Ascending aorta (tissue), 2 donors: ENCODE results near the gene PLB1. TPM values are rescaled to one million over a fixed set of nuclear protein-coding genes. Genes with fewer than 3 reads are reported as not detected.
A peak's percentile ranks its signal among the peaks of the same experiment; 100 is the strongest.

Source experiments
- DNase-seq, 2 donors: peaks; one replicate each; pipeline ENCODE4 v3.0.0-alpha.2; 2019; ENCODE audit warnings: low spot score in 2 of 2
- H3K27ac ChIP-seq, 2 donors: fragments of 200-600 bp; sonication (generic); one replicate each; pipeline ENCODE4 v1.5.1; 2016 to 2017; ENCODE audit warnings: mild to moderate bottlenecking in 1 of 2
- H3K27me3 ChIP-seq: fragments of 200-600 bp; sonication (generic); one replicate; pipeline ENCODE4 v1.5.1; 2017
- H3K36me3 ChIP-seq, 2 donors: fragments of 200-600 bp; sonication (generic); one replicate each; pipeline ENCODE4 v1.5.1; 2016
- H3K4me1 ChIP-seq, 2 donors: fragments of 200-600 bp; sonication (generic); one replicate each; pipeline ENCODE4 v1.5.1; 2016 to 2017; ENCODE audit warnings: mild to moderate bottlenecking in 1 of 2
- H3K4me3 ChIP-seq, 2 donors: fragments of 200-600 bp; sonication (generic); one replicate each; pipeline ENCODE4 v1.5.1; 2016 to 2017; ENCODE audit warnings: mild to moderate bottlenecking in 1 of 2
- H3K9me3 ChIP-seq, 2 donors: fragments of 200-600 bp; sonication (generic); one replicate each; pipeline ENCODE4 v1.5.1; 2016
- intact Hi-C: fragments of 100-400 bp; cut with DNase I; formaldehyde crosslinking; loops from one replicate; pipeline ENCODE4 v1.15.1; 2023
- total RNA-seq: library from RNA; depleted of rRNA; stranded (reverse); fragments of >200 nt; gene quantifications from one replicate; pipeline ENCODE4 v1.1.0, GENCODE V29; 2016
- TF ChIP-seq, protein P1 (sequence below), 3 experiments: fragments of 200-600 bp in 2 of 3; fragments of 450-650 bp in 1 of 3; sonication (generic) in 2 of 3; IDR thresholded peaks; one replicate each; pipeline ENCODE4 v1.5.1; 2016 to 2019; ENCODE audit warnings: antibody characterized with exemption in 3 of 3, mild to moderate bottlenecking in 1 of 3, moderate library complexity in 1 of 3

Gene PLB1
- total RNA-seq, 1 donor from 2014 or later, result 9.7 TPM

DNA sequence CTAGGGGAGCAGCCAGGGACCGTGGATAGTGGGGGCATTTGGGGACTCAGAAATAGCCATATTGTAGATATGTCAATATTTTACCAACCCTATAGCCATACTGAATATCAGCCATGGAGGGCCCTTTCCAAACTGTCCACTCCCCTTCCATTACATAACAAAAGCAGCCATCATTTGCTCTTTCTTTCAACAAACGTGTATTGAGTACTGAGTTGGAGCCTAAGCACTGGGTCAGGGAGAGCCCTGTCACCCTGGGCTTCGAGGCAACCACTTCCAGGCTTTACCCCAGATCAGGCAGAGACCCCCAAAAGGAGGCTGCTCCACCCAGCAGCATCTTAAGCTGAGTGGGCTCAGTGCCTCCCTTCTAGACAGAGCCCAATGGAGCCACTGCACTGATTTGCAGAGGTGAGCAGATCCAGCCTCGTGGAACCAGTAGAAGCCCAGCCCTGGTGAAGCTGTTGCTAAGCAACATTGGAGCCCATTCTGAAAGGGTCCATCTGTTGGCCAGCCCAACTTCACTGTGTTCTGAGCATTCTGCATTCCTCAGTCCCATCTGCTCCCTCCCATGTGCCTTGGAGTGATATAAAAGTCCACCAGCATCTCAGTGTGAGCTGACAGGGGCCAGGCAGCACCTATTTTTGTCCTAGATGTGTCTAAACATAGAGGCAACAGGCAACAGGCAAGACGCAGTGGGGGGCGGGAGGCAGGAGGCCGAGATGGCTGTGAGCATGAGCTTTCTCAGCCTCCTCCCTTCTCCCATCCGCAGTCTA lies 112.1 kb downstream of the PLB1 start:
- Histone ChIP-seq H3K4me1 (peaks cover 0 to 18% of the 10 kb centered on the region in 2 donors), H3K27ac (peak overlapping the region; percentile 56 to 59), H3K9me3 (no peaks in the 10 kb centered on the region), H3K36me3 (no peaks in the 10 kb centered on the region), H3K4me3 (no peak overlapping the region), H3K27me3 (no peaks in the 10 kb centered on the region)
- TF ChIP-seq, protein P1, sequence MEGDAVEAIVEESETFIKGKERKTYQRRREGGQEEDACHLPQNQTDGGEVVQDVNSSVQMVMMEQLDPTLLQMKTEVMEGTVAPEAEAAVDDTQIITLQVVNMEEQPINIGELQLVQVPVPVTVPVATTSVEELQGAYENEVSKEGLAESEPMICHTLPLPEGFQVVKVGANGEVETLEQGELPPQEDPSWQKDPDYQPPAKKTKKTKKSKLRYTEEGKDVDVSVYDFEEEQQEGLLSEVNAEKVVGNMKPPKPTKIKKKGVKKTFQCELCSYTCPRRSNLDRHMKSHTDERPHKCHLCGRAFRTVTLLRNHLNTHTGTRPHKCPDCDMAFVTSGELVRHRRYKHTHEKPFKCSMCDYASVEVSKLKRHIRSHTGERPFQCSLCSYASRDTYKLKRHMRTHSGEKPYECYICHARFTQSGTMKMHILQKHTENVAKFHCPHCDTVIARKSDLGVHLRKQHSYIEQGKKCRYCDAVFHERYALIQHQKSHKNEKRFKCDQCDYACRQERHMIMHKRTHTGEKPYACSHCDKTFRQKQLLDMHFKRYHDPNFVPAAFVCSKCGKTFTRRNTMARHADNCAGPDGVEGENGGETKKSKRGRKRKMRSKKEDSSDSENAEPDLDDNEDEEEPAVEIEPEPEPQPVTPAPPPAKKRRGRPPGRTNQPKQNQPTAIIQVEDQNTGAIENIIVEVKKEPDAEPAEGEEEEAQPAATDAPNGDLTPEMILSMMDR (IDR thresholded peaks at IDR 0.05), result no peak
- DNase-seq, result no peak
- intact Hi-C loops, result no loop called here

DNA sequence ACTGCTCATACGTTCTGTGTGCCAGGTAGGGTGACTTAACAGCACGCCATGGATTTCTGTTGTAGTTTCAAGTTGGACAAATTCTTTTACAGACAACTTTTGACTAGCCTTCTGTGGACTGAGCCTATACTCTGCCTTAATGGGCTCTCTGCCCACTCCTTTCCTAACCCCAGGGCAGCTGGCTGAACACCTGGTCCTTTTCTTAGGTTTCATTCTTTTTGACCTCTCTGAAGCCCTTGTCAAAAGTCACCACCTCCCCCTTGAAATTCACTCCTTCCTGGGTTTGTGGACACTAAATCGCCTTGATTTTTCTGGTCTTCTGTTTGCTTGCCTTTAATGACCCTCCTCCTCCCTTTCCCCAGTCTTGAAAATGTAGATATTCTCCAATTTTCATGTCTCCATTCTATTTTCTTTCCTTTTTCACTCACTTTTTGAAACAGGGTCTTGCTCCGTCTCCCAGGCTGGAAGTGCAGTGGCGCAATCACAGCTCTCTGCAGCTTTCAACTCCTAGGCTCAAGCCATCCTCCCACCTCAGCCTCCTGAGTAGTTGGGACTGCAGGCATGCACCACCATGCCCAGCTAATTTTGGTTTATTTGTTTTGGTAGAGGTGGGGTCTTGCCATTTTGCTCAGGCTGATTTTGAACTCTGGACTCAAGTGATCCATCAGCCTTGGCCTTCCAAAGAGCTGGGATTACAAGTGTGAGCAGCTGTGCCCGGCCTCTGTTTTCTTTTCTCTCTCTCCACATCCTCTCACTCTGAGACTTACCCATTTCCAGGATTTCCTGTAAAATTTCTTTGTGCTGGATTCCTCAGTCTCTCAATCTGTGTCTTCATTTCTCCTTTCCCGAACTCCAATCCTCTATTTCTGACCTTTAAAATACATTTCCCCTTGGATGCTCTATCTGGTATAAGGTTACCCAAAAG lies 112.9 kb downstream of the PLB1 start:
- H3K4me1 ChIP-seq, result peaks cover 0 to 21% of the 10 kb centered on the region in 2 donors
- H3K4me3 ChIP-seq, result no peak overlapping the region
- H3K27ac ChIP-seq, result peak overlapping the region; percentile 74 to 77
- TF ChIP-seq, protein P1 (IDR thresholded peaks at IDR 0.05), result no peak
- no peaks in the 10 kb centered on the region for H3K27me3 ChIP-seq
- no peak for DNase-seq
- H3K9me3 ChIP-seq, result no peaks in the 10 kb centered on the region
- intact Hi-C loops, result no loop called here
- no peaks in the 10 kb centered on the region for H3K36me3 ChIP-seq

DNA sequence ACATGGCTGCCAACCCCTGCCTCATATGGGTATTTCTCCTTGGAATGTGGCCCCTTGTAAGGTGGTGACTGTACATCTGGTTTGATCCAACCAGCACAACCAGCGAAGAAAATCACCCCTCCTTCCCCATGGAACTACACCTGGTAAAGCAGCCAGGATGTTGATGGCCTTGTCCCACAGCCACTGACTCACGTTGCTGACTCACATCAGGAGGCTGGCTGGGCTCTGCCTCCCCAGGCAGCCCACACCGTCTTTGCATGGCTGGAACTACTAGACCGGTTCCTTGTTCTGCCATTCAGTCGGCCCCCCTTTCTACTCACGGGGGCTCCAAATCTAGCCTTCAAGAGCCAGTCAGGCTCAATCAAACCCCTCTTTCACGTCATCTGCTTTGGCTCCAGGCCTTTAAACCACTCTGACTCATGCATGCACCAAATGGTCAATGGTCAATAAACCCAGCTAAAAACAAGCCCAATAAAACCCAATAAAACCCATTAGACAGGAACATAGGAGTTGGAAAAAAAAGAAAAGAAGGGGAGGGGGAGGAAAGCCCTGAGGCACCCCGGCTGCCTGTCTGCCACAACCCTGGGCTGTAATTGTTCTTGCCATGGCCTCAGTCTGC lies 114.8 kb downstream of the PLB1 start:
- Histone ChIP-seq H3K36me3 (no peaks in the 10 kb centered on the region), H3K4me1 (peaks cover 0 to 21% of the 10 kb centered on the region in 2 donors), H3K9me3 (no peaks in the 10 kb centered on the region), H3K27ac (peak overlapping the region; percentile 74 to 77), H3K4me3 (no peak overlapping the region), H3K27me3 (no peaks in the 10 kb centered on the region)
- peak; percentile 75 to 93 for DNase-seq
- intact Hi-C loops, result no loop called here
- TF ChIP-seq, protein P1 (IDR thresholded peaks at IDR 0.05), result no peak

GRCh38 chr2:28612131-28612812 lies 116.4 kb downstream of the PLB1 start:
- no peaks in the 10 kb centered on the region for H3K27me3 ChIP-seq
- intact Hi-C loops, result no loop called here
- peaks cover 0 to 18% of the 10 kb centered on the region in 2 donors for H3K4me1 ChIP-seq
- no peaks in the 10 kb centered on the region for H3K36me3 ChIP-seq
- H3K27ac ChIP-seq, result peak overlapping the region; percentile 74 to 77
- TF ChIP-seq, protein P1 (IDR thresholded peaks at IDR 0.05), result no peak
- DNase-seq, result no peak
- no peaks in the 10 kb centered on the region for H3K9me3 ChIP-seq
- peak overlapping the region in 1 of 2 donors; percentile 11 for H3K4me3 ChIP-seq

GRCh38 chr2:28613186-28613585 lies 117.3 kb downstream of the PLB1 start:
- TF ChIP-seq, protein P1 (IDR thresholded peaks at IDR 0.05), result no peak
- no peak for DNase-seq
- H3K4me1 ChIP-seq, result peaks cover 0 to 22% of the 10 kb centered on the region in 2 donors

More at GRCh38 chr2:28613186-28613585, 117.3 kb downstream of the PLB1 start:
- intact Hi-C loops, result no loop called here
- Histone ChIP-seq H3K4me3 (no peak overlapping the region), H3K9me3 (no peaks in the 10 kb centered on the region), H3K27me3 (no peaks in the 10 kb centered on the region), H3K36me3 (no peaks in the 10 kb centered on the region), H3K27ac (no peak overlapping the region)
